Measurements from ENCODE around the gene PEAR1. TPM values are rescaled to one million over a fixed set of nuclear protein-coding genes. Genes with fewer than 3 reads are reported as not detected.

The PEAR1 gene
- total RNA-seq, 4 donors from 2014 or later: 11.2 to 21.9 (median 14.4) TPM

- no peak overlapping the region for H3K27ac ChIP-seq
- 50 to 55% methylated on average over 14 to 18 of the region's 18 CpGs for WGBS, 2 donors
- no peak for TF ChIP-seq CTCF (IDR thresholded peaks at IDR 0.05)
- TF ChIP-seq POLR2A (IDR thresholded peaks at IDR 0.05): no peak
- H3K4me1 ChIP-seq: peaks cover 6 to 17% of the 10 kb centered on the region in 2 donors
- no peak overlapping the region for H3K4me3 ChIP-seq (replicated peaks in 1 of 3)
- no peaks in the 10 kb centered on the region for H3K9me3 ChIP-seq
- no peaks in the 10 kb centered on the region for H3K36me3 ChIP-seq
- intact Hi-C loops (cut with DNase I): no loop called here
- DNase-seq: no peak
- peaks cover 15% of the 10 kb centered on the region for H3K27me3 ChIP-seq
Measured at GRCh38 chr1:156845953-156846545, 47.5 kb upstream of the PEAR1 start.

GRCh38 chr1:156846643-156847042 is 46.9 kb upstream of the PEAR1 start:
- WGBS, 2 donors: 90 to 91% methylated on average over 3 to 5 of the region's 5 CpGs
- H3K9me3 ChIP-seq: no peaks in the 10 kb centered on the region
- H3K36me3 ChIP-seq: no peaks in the 10 kb centered on the region
- no peak overlapping the region for H3K4me3 ChIP-seq (replicated peaks in 1 of 3)
- H3K27ac ChIP-seq: no peak overlapping the region
- TF ChIP-seq CTCF (IDR thresholded peaks at IDR 0.05) (no peak), POLR2A (IDR thresholded peaks at IDR 0.05) (no peak)
- intact Hi-C loops (cut with DNase I): no loop called here
- H3K4me1 ChIP-seq: peaks cover 6 to 17% of the 10 kb centered on the region in 2 donors
- H3K27me3 ChIP-seq: peaks cover 15% of the 10 kb centered on the region
- DNase-seq: no peak

GRCh38 chr1:156847591-156848460 is 45.7 kb upstream of the PEAR1 start:
- no peak for DNase-seq
- H3K27ac ChIP-seq: no peak overlapping the region
- H3K36me3 ChIP-seq: no peaks in the 10 kb centered on the region
- H3K9me3 ChIP-seq: no peaks in the 10 kb centered on the region
- H3K4me1 ChIP-seq: peaks cover 6 to 24% of the 10 kb centered on the region in 2 donors
- intact Hi-C loops (cut with DNase I): no loop called here
- H3K27me3 ChIP-seq: peaks cover 15% of the 10 kb centered on the region
- WGBS, 2 donors: 73 to 85% methylated on average over 7 of the region's 7 CpGs
- no peak overlapping the region for H3K4me3 ChIP-seq (replicated peaks in 1 of 3)
- TF ChIP-seq CTCF (IDR thresholded peaks at IDR 0.05) (no peak), POLR2A (IDR thresholded peaks at IDR 0.05) (no peak)

GRCh38 chr1:156848461-156849150 is 44.9 kb upstream of the PEAR1 start:
- 17 to 32% methylated on average over 12 of the region's 36 CpGs for WGBS, 2 donors
- intact Hi-C loops (cut with DNase I): no loop called here
- peak; percentile 72 to 79 for DNase-seq

More at GRCh38 chr1:156848461-156849150, 44.9 kb upstream of the PEAR1 start:
- peaks cover 15% of the 10 kb centered on the region for H3K27me3 ChIP-seq
- TF ChIP-seq CTCF (IDR thresholded peaks at IDR 0.05) (no peak), POLR2A (IDR thresholded peaks at IDR 0.05) (no peak)
- no peak overlapping the region for H3K4me3 ChIP-seq (replicated peaks in 1 of 3)
- H3K9me3 ChIP-seq: no peaks in the 10 kb centered on the region
- no peak overlapping the region for H3K27ac ChIP-seq
- peaks cover 6 to 24% of the 10 kb centered on the region in 2 donors for H3K4me1 ChIP-seq
- no peaks in the 10 kb centered on the region for H3K36me3 ChIP-seq

All from thyroid gland (tissue), 4 donors.